GM12801 (cell line): ENCODE measurements around the gene DLGAP1.

ENCODE experiments used
- TF ChIP-seq, protein P1 (sequence below): IDR thresholded peaks from one replicate; pipeline ENCODE4 v1.5.1; 2011; ENCODE audit warnings: control low read depth; ENCODE audit not compliant: insufficient read length; ENCODE audit errors: extremely low read depth

DLGAP1 gene

DNA sequence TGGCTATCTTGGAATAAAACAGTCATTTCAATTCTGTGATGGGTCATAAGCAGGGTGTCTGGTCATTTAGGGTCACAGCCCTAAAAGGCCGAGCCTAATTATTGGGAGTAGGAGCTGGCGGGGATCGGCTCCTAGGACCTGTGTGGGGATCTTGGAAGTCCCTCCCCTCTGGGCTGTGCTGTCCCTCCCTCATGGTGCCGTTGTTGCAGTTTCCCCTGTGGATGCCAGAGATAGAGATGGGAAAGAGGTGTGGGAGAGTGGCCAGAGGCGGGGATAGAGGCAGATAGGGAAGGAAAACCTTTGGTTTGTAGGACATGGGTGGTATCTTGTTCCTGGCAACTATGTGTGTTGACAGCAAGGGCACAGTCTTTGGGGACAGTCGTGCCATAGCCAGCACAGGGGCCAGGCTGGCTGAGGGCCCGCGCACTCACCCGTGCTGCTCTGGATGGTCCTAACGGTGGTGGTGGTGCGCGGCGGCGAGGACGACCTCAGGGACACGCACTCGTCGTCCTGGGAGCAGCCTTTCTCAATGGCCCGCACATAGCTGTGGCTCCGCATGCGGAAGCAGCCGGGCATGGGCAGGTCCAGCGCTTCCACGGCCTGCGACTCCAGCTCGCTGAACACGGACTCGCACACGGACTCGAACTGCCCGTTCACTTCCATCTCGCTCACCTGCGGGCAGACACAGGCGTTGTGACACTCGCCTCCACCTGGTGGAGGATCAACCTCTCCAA is 726.2 kb downstream of the DLGAP1 start:
- TF ChIP-seq, protein P1, sequence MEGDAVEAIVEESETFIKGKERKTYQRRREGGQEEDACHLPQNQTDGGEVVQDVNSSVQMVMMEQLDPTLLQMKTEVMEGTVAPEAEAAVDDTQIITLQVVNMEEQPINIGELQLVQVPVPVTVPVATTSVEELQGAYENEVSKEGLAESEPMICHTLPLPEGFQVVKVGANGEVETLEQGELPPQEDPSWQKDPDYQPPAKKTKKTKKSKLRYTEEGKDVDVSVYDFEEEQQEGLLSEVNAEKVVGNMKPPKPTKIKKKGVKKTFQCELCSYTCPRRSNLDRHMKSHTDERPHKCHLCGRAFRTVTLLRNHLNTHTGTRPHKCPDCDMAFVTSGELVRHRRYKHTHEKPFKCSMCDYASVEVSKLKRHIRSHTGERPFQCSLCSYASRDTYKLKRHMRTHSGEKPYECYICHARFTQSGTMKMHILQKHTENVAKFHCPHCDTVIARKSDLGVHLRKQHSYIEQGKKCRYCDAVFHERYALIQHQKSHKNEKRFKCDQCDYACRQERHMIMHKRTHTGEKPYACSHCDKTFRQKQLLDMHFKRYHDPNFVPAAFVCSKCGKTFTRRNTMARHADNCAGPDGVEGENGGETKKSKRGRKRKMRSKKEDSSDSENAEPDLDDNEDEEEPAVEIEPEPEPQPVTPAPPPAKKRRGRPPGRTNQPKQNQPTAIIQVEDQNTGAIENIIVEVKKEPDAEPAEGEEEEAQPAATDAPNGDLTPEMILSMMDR = no peak

DNA sequence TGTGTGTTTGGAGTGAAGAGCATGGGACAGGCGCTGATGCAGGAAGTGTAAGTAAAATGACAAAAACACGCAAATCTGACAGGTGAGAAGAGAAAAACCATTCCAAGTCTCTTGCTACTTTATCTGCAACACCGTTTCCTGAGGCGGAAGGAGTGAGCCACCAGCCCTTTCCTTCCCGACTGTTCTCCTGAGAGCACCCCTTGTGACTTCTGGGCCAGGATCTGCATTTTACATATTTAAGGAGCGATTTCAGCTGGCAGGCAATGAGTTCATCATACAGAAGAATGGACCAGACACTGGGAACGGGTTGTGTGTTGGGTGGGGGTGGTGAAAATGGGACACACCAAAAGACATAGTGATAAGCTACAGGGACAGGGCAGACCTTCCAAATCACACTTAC is 727.8 kb downstream of the DLGAP1 start:
- TF ChIP-seq, protein P1 = no peak

DNA sequence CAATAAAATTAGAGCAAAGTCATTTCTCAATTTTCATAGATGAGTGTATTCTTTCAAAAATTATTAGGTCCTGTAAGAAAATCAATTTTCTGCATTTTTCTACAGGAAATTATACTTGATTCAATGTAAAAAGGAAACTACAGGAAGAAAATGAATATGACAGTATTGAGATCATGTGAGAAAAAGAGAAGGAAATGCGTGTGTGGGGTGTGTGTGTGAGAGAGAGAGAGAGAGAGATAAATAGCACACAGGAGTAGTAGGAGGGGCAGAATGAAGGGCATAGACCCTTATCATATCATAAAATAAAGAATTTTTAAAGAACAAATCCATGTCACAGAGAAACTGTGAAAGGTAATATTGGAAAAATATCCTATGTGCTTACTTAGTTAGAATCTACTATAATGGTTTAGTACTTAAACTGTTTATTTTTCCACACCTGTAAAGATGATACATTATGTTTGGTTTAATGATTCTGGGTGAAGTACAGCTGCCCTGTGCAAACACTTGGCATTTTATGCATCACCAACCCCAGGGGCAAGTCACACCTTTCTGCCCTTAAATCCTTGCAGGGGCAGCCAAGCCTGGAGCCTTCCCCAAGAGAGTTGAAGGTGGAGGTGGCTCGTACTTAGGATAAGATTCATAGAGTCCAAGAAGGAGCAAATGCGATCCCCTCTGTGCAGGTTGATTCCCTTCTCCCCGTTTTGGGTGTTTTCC is 728.7 kb downstream of the DLGAP1 start:
- TF ChIP-seq, protein P1 = no peak

DNA sequence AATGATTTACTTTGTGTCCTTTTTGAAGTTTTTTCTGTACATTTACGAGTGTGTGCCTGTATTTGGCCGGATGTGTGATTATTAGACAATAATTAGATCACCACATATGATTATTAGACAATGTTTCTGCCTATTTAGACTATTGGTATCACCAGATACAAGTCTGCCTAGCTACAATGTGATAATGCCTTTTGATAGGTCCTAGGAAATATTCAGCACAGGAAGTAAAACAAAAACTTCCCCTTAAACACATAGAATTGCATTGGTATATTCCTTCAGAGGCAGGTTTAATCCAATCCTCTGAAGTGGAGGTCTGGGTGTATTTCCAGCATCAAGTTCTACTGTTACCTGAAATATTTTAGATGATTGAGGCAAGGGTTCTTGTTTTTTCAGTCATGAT is 730.0 kb downstream of the DLGAP1 start:
- TF ChIP-seq, protein P1 = no peak

DNA sequence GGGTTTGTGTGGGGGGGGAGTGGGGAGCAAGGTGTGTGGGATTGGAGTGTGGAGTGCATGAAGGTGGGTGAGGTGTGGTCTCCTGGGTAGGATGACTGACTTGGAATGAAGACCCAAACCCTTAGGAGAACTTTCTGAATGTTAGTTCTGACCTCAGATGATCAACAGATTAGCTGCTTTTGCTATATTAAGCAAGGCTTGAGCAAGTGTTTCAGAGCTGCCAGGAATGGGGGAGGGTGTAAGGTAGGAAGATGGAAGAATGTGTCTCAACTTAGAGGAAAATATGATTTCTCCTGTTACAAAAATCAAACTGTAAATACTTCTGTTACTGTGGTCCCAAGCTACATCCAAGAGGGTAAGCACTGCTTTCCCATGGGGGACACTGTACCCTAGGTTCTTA is 731.6 kb downstream of the DLGAP1 start:
- TF ChIP-seq, protein P1 = no peak

DNA sequence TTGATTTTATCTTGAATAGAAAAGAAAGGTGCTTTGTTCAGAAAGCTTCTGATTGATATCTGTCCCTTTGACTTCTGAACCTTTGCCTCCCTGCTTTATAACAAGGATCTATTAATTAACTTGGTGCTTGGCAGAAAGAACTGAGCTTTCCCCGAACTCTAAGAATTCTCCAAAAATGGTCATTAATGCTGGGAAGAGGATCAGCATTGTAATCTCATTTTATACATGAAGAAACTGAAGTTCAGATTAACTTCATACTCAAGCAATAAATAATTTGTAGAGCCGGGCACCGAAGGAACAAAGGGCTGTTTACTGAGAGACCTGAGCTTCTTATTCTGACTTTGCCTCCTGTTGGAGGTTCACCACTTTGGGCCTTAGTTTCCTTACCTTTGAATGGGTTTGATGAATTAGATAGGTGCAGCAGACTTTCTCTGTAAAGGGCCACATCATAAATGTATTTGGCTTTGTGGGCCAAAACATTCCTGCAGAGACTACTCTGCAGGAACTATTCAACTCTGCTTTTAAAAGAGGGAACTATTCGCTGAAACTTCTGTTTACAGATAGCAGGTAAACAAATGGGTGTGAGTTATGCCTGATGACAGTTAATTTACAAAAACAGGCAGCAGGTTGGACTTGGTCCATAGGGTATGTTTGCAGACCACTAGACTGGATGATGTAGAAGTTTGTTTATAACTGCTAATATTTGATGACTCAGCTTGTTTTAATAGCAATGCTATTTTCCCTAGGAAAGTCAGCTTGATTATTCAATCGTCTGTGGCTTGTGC is 732.3 kb downstream of the DLGAP1 start:
- TF ChIP-seq, protein P1 = no peak

DNA sequence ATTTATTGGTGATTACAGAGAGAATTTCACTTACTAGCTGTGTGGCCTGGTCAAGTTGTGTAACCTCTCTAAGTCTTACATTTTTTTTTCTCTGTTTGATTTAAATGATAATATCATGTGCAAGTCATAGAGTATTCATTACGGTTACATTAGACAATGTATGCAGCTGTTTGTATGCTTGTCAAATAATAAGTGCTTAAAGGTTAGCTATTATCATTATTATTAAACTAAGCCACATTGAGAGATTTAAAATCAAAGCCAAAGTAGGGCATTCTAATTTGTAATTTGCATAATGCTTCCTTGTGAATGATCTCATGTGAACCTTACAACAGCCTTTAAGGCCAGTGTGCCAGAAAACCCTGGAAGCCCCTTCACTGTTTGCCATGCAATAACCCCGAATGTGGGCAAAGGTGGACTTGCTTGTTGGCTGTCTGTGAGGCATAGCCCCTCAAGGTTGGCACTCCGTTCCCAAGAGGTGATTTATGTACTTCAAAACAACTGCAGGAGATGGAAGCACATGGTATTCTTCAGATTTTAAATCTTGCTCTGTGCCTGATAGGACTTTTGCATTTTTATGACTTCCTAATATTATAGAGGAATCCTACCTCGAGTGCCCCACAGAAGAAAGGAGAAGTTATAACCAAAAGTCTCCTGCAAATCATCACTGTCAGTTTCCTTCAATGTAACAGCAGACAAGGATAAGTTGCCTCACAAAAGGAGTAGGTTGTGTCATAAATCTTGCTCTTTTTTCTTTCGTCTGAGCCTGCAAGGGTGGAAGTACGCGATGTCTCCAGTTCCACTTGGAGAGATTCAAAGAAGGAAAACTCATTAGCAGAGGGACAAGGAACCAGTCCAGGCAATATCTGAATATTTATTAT is 733.1 kb downstream of the DLGAP1 start:
- TF ChIP-seq, protein P1 = no peak
